HT-29 (cell line): ENCODE data around the gene SH3GL3. TPM values are rescaled to one million over a fixed set of nuclear protein-coding genes. Genes with fewer than 3 reads are reported as not detected.

Experiments
- DNase-seq: peaks from one replicate; pipeline ENCODE4 v3.0.0-alpha.2; 2015; ENCODE audit warnings: low spot score
- total RNA-seq: library from RNA; depleted of rRNA; stranded (reverse); fragments of >200 nt; shearing (Covaris generic); gene quantifications from 2 replicates; pipeline ENCODE4 v1.2.3, GENCODE V29; 2014

SH3GL3 gene
- total RNA-seq, 1 experiment from 2014 or later, result not detected

- DNase-seq, result no peak
Observed at GRCh38 chr15:83503595-83504364, 56.6 kb downstream of the SH3GL3 start.

- no peak for DNase-seq
Observed at GRCh38 chr15:83504365-83504764, 57.2 kb downstream of the SH3GL3 start.

GRCh38 chr15:83510001-83510400 is 62.9 kb downstream of the SH3GL3 start:
- DNase-seq, result no peak

GRCh38 chr15:83512459-83512858 is 65.3 kb downstream of the SH3GL3 start:
- DNase-seq, result no peak

- no peak for DNase-seq
Observed at GRCh38 chr15:83514584-83514983, 67.4 kb downstream of the SH3GL3 start.

GRCh38 chr15:83515164-83515563 is 68.0 kb downstream of the SH3GL3 start:
- no peak for DNase-seq

- DNase-seq, result no peak
Observed at GRCh38 chr15:83516935-83517334, 69.8 kb downstream of the SH3GL3 start.

- DNase-seq, result no peak
Observed at GRCh38 chr15:83526319-83526718, 79.2 kb downstream of the SH3GL3 start.

GRCh38 chr15:83533410-83533962 is 86.3 kb downstream of the SH3GL3 start:
- no peak for DNase-seq

GRCh38 chr15:83537606-83538005 is 90.5 kb downstream of the SH3GL3 start:
- DNase-seq, result no peak

GRCh38 chr15:83538682-83539081 is 91.5 kb downstream of the SH3GL3 start:
- DNase-seq, result no peak

- DNase-seq, result no peak
Observed at GRCh38 chr15:83545804-83546511, 98.8 kb downstream of the SH3GL3 start.

- no peak for DNase-seq
Observed at GRCh38 chr15:83546512-83546888, 99.4 kb downstream of the SH3GL3 start.

GRCh38 chr15:83547168-83547567 is 100.0 kb downstream of the SH3GL3 start:
- DNase-seq, result no peak

GRCh38 chr15:83549623-83550022 is 102.5 kb downstream of the SH3GL3 start:
- no peak for DNase-seq

GRCh38 chr15:83554558-83554957 is 107.4 kb downstream of the SH3GL3 start:
- DNase-seq, result no peak

- no peak for DNase-seq
Observed at GRCh38 chr15:83555383-83555782, 108.2 kb downstream of the SH3GL3 start.

- no peak for DNase-seq
Observed at GRCh38 chr15:83556068-83556467, 108.9 kb downstream of the SH3GL3 start.

- no peak for DNase-seq
Observed at GRCh38 chr15:83556754-83557153, 109.6 kb downstream of the SH3GL3 start.

- no peak for DNase-seq
Observed at GRCh38 chr15:83558146-83558545, 111.0 kb downstream of the SH3GL3 start.

GRCh38 chr15:83559310-83559966 is 112.3 kb downstream of the SH3GL3 start:
- DNase-seq, result peak; percentile 83

GRCh38 chr15:83561661-83562060 is 114.5 kb downstream of the SH3GL3 start:
- DNase-seq, result no peak
